ENCODE results near the gene OIT3. TPM values are rescaled to one million over a fixed set of nuclear protein-coding genes. Genes with fewer than 3 reads are reported as not detected.

OIT3 gene
- polyA plus RNA-seq, 1 of the 3 experiments (the other 2 are of a cell fraction): not detected

DNA sequence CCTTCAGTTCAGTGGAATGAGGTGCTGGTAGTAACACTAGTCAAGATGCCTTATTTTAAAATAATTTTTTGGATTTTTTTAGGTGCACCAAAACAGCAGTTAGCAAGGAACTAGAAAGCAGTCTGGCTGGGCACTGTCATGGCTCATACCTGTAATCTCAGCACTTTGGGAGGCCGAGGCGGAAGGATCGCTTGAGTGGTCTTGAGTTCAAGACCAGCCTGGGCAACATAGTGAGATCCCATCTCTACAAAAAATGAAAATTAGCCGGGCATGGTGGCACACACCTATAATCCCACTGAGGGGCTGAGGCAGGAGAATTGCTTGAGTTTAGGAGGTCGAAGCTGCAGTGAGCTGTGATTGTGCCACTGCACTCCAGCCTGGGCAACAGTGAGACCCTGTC lies 35.3 kb downstream of the OIT3 start:
- TF ChIP-seq POLR2AphosphoS5 (IDR thresholded peaks at IDR 0.05; ENCODE audit: low read depth, low read length) (no peak), RFX5 (IDR thresholded peaks at IDR 0.05; ENCODE audit: low read length) (no peak), TAF1 (IDR thresholded peaks at IDR 0.05; ENCODE audit: borderline replicate concordance, low read depth, low read length) (no peak), USF2 (IDR thresholded peaks at IDR 0.05; ENCODE audit: borderline replicate concordance, low read depth, low read length) (no peak), YY1 (IDR thresholded peaks at IDR 0.05; ENCODE audit: low read depth) (no peak), TEAD4 (IDR thresholded peaks at IDR 0.05; ENCODE audit: borderline replicate concordance, insufficient read depth) (no peak), EP300 (IDR thresholded peaks at IDR 0.05; ENCODE audit: borderline replicate concordance in 1 of 2, low read depth in 1 of 2, low read length in 1 of 2) (no peak), CHD2 (IDR thresholded peaks at IDR 0.05; ENCODE audit: low read length, partially characterized antibody) (no peak), NRF1 (IDR thresholded peaks at IDR 0.05; ENCODE audit: low read depth, low read length) (no peak), TCF12 (IDR thresholded peaks at IDR 0.05) (no peak), RAD21 (IDR thresholded peaks at IDR 0.05; ENCODE audit: low read length) (no peak), FOXM1 (IDR thresholded peaks at IDR 0.05; ENCODE audit: low read depth) (no peak), MXI1 (IDR thresholded peaks at IDR 0.05; ENCODE audit: low read depth, low read length) (no peak), SMC3 (IDR thresholded peaks at IDR 0.05; ENCODE audit: low read depth, low read length) (no peak), RCOR1 (IDR thresholded peaks at IDR 0.05; ENCODE audit: low read length) (no peak), MEF2A (IDR thresholded peaks at IDR 0.05; ENCODE audit: borderline replicate concordance, low read depth) (no peak), SIN3A (IDR thresholded peaks at IDR 0.05; ENCODE audit: borderline replicate concordance, low read depth, low read length) (no peak), ELF1 (IDR thresholded peaks at IDR 0.05) (no peak)
- TF ChIP-seq, protein P1, sequence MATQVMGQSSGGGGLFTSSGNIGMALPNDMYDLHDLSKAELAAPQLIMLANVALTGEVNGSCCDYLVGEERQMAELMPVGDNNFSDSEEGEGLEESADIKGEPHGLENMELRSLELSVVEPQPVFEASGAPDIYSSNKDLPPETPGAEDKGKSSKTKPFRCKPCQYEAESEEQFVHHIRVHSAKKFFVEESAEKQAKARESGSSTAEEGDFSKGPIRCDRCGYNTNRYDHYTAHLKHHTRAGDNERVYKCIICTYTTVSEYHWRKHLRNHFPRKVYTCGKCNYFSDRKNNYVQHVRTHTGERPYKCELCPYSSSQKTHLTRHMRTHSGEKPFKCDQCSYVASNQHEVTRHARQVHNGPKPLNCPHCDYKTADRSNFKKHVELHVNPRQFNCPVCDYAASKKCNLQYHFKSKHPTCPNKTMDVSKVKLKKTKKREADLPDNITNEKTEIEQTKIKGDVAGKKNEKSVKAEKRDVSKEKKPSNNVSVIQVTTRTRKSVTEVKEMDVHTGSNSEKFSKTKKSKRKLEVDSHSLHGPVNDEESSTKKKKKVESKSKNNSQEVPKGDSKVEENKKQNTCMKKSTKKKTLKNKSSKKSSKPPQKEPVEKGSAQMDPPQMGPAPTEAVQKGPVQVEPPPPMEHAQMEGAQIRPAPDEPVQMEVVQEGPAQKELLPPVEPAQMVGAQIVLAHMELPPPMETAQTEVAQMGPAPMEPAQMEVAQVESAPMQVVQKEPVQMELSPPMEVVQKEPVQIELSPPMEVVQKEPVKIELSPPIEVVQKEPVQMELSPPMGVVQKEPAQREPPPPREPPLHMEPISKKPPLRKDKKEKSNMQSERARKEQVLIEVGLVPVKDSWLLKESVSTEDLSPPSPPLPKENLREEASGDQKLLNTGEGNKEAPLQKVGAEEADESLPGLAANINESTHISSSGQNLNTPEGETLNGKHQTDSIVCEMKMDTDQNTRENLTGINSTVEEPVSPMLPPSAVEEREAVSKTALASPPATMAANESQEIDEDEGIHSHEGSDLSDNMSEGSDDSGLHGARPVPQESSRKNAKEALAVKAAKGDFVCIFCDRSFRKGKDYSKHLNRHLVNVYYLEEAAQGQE (IDR thresholded peaks at IDR 0.05; ENCODE audit: low read depth, low read length): no peak
- TF ChIP-seq, protein P2, sequence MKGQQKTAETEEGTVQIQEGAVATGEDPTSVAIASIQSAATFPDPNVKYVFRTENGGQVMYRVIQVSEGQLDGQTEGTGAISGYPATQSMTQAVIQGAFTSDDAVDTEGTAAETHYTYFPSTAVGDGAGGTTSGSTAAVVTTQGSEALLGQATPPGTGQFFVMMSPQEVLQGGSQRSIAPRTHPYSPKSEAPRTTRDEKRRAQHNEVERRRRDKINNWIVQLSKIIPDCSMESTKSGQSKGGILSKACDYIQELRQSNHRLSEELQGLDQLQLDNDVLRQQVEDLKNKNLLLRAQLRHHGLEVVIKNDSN (IDR thresholded peaks at IDR 0.05; ENCODE audit: borderline replicate concordance, low read depth): no peak
- CTCF ChIA-PET: no interaction called here
- H3K79me2 ChIP-seq (ENCODE audit: insufficient read depth): no peaks in the 10 kb centered on the region
- H2AFZ ChIP-seq (ENCODE audit: low read depth): no peak overlapping the region
- H3K4me2 ChIP-seq: no peak overlapping the region
- H3F3A ChIP-seq (replicated peaks; ENCODE audit: insufficient read depth): no peaks in the 10 kb centered on the region
- no peak overlapping the region for H3K27ac ChIP-seq (ENCODE audit: low read depth in 2 of 2, low read length in 1 of 2)
- H3K9ac ChIP-seq: no peak overlapping the region
- no peaks in the 10 kb centered on the region for H4K20me1 ChIP-seq (ENCODE audit: insufficient read depth)
- no peak overlapping the region for H3K4me3 ChIP-seq (ENCODE audit: low read depth in 2 of 2, low read length in 1 of 2)
- no peaks in the 10 kb centered on the region for H3K9me2 ChIP-seq
- no peaks in the 10 kb centered on the region for H3K4me1 ChIP-seq (ENCODE audit: control insufficient read depth in 1 of 2, insufficient read depth in 2 of 2, low read depth in 1 of 2, low read length in 1 of 2)
- H3K27me3 ChIP-seq (ENCODE audit: insufficient read depth): no peaks in the 10 kb centered on the region
- POLR2A ChIA-PET: no interaction called here
- H3K36me3 ChIP-seq (replicated peaks in 1 of 2; ENCODE audit: control insufficient read depth in 1 of 2, insufficient read depth in 2 of 2, low read length in 1 of 2): no peaks in the 10 kb centered on the region
- no peaks in the 10 kb centered on the region for H3K9me3 ChIP-seq
- no peak for DNase-seq
- WGBS (ENCODE audit: low lambda C conversion rate): 78% methylated on average over 5 of the region's 5 CpGs
